HL-60 (cell line): ENCODE measurements around the gene PIEZO1.

Experiments
- DNase-seq, 2 experiments: peaks; one replicate each; pipeline ENCODE4 v3.0.0-alpha.2; 2010 to 2020; ENCODE audit warnings: low read depth in 1 of 2, low spot score in 1 of 2
- H3K27ac ChIP-seq: fragments of 250-450 bp; sonication (Bioruptor Pico); replicated peaks from 2 replicates; pipeline ENCODE4 v1.5.1; 2020; ENCODE audit warnings: mild to moderate bottlenecking, moderate library complexity
- H3K27me3 ChIP-seq: fragments of 250-450 bp; sonication (Bioruptor Pico); 2 replicates; pipeline ENCODE4 v1.5.1; 2021; ENCODE audit warnings: mild to moderate bottlenecking, moderate library complexity; ENCODE audit not compliant: insufficient read depth, poor library complexity, severe bottlenecking
- H3K4me3 ChIP-seq: replicated peaks from 2 replicates; pipeline ENCODE4 v1.5.1; 2011; ENCODE audit warnings: mild to moderate bottlenecking, control low read depth, low read length; ENCODE audit not compliant: insufficient read depth
- CTCF ChIP-seq: IDR thresholded peaks from one replicate; pipeline ENCODE4 v1.5.1; 2011; ENCODE audit warnings: low read length, control low read depth, inconsistent platforms; ENCODE audit not compliant: insufficient read depth
- GABPA ChIP-seq: IDR thresholded peaks from 2 replicates; pipeline ENCODE4 v1.6.1; 2012; ENCODE audit warnings: low read depth
- POLR2AphosphoS5 ChIP-seq: IDR thresholded peaks from 2 replicates; pipeline ENCODE4 v1.6.1; 2012; ENCODE audit warnings: low read depth
- SPI1 ChIP-seq: IDR thresholded peaks from 2 replicates; pipeline ENCODE4 v1.6.1; 2012; ENCODE audit warnings: low read depth, mild to moderate bottlenecking, borderline replicate concordance
- TF ChIP-seq, protein P1 (sequence below): IDR thresholded peaks from 2 replicates; pipeline ENCODE4 v1.6.1; 2012; ENCODE audit warnings: low read depth; ENCODE audit not compliant: insufficient replicate concordance

The PIEZO1 gene

GRCh38 chr16:88812513-88813268 lies 27.7 kb upstream of the PIEZO1 start:
- H3K4me3 ChIP-seq, result peak overlapping the region; percentile 63
- no peak for TF ChIP-seq GABPA
- no peak for TF ChIP-seq CTCF
- TF ChIP-seq, protein P1, sequence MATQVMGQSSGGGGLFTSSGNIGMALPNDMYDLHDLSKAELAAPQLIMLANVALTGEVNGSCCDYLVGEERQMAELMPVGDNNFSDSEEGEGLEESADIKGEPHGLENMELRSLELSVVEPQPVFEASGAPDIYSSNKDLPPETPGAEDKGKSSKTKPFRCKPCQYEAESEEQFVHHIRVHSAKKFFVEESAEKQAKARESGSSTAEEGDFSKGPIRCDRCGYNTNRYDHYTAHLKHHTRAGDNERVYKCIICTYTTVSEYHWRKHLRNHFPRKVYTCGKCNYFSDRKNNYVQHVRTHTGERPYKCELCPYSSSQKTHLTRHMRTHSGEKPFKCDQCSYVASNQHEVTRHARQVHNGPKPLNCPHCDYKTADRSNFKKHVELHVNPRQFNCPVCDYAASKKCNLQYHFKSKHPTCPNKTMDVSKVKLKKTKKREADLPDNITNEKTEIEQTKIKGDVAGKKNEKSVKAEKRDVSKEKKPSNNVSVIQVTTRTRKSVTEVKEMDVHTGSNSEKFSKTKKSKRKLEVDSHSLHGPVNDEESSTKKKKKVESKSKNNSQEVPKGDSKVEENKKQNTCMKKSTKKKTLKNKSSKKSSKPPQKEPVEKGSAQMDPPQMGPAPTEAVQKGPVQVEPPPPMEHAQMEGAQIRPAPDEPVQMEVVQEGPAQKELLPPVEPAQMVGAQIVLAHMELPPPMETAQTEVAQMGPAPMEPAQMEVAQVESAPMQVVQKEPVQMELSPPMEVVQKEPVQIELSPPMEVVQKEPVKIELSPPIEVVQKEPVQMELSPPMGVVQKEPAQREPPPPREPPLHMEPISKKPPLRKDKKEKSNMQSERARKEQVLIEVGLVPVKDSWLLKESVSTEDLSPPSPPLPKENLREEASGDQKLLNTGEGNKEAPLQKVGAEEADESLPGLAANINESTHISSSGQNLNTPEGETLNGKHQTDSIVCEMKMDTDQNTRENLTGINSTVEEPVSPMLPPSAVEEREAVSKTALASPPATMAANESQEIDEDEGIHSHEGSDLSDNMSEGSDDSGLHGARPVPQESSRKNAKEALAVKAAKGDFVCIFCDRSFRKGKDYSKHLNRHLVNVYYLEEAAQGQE, result no peak
- 0 out of 2 replicates have a peak, but pooled peaks have one; percentile 9 for TF ChIP-seq POLR2AphosphoS5
- TF ChIP-seq SPI1, result no peak
- peak overlapping the region; percentile 93 for H3K27ac ChIP-seq
- no peaks in the 10 kb centered on the region for H3K27me3 ChIP-seq
- peak in 1 of 2 experiments; percentile 38 for DNase-seq

GRCh38 chr16:88811769-88812512 lies 26.9 kb upstream of the PIEZO1 start, which contains the start of gene APRT:
Gene APRT, minus strand, starts transcription at chr16:88811928. Its CDS starts 29 bp downstream, at chr16:88811899.
- TF ChIP-seq POLR2AphosphoS5 (peak; percentile 78; the same call in 1 of the 2 replicates), SPI1 (no peak)
- Histone ChIP-seq H3K4me3 (peak within 1 kb of the TSS; percentile 63), H3K27me3 (no peaks in the 10 kb centered on the region), H3K27ac (peak within 1 kb of the TSS; percentile 93)
- peak; percentile 71 to 83 for DNase-seq

DNA sequence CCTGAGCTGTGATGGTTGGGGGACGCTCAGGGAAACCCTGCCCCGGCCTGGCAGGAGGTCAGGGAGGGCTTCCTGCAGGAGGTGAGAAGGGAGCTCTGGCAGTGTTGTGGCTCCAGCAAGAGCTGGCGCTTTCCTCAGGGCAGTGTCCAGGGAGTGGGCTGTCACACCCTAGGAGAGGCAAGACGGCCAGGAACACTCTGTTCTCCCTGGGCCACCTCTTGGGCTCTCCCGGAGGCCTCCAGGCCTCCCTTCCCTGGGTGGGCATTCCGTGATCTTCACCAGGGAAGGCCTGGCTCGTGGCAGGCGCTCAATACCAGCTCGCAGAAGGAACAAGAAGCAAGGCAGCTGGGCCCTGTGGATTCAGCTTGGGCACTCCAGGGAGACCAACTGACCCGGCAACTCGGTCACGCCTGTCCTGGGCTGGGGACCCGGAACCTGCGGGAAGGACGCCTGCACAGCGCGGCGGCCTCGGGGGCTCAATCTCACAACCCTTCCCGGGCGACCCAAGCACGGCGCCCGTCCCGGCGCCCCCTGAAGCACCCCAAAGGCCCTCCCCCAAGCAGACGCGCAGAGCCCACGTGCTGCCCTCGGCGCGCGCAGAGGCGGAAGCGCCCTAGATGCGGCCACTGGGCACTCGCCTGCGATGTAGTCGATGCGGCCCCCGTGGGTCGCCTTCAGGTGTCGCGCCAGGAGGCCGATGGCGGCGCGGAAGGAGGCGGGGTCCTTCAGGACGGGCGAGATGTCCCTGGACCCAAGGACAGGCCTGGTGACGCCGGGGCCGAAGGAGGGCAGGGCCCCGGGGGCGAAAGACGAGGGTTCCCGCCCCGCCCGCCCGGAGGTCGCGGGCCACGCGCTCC lies 26.1 kb upstream of the PIEZO1 start:
- DNase-seq, result peak; percentile 48 to 67
- Histone ChIP-seq H3K4me3 (peak overlapping the region; percentile 63), H3K27ac (peak overlapping the region; percentile 93), H3K27me3 (no peaks in the 10 kb centered on the region)
- TF ChIP-seq CTCF (no peak), POLR2AphosphoS5 (no peak; the same call in 1 of the 2 replicates)

DNA sequence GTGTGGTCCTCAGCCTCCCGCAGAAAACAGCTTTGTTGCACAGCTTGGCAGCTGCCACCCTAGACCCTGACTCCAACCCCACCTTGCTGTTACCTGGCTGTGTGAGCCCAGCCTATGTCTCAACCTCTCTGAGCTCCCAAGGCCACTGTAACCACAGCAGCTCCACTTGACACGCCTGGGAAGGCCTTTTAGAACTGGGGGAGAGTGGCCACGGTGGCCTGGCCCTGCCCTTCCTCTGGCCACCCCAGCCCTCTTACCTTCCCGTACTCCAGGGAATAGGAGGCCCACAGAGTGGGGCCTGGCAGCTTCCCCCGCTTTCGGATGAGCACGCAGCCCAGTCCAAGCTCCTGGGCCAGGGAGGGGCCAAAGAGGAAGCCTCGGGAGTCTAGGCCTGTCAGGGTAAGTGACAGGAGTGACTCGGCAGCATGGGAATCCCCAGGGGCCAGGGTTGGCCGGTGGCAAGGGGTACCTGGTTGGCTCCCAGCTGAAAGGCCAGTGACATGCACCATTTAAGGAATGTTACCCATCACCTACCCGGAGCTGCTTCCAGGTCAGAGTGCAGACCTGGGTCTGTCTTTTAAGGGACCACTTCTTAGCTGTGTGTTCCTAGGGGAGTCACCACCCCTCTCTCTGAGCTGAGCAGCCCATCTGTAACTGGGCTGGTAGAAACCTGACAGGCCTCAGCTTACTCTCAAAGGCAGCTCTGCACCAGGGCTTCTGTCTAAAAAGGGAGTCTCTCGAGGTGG lies 25.3 kb upstream of the PIEZO1 start:
- Histone ChIP-seq H3K27ac (peak overlapping the region; percentile 93), H3K4me3 (peak overlapping the region; percentile 63), H3K27me3 (no peaks in the 10 kb centered on the region)
- no peak for TF ChIP-seq POLR2AphosphoS5
- TF ChIP-seq CTCF, result no peak
- TF ChIP-seq, protein P1, result no peak
- TF ChIP-seq SPI1, result peak; percentile 21; the same call in 1 of the 2 replicates
- TF ChIP-seq GABPA, result no peak
- DNase-seq, result peak in 1 of 2 experiments; percentile 68
